DOHH2 (cell line): ENCODE measurements around the gene ERCC4.

Experiments used
- CTCF ChIP-seq: fragments of 200-600 bp; sonication (generic); IDR thresholded peaks from one replicate; pipeline ENCODE4 v1.5.1; 2014; ENCODE audit warnings: antibody characterized with exemption, mild to moderate bottlenecking, low read depth, low read length; ENCODE audit not compliant: poor library complexity, severe bottlenecking
- EZH2phosphoT487 ChIP-seq: fragments of 200-600 bp; sonication (generic); IDR thresholded peaks from 2 replicates; pipeline ENCODE4 v1.6.1; 2017; ENCODE audit warnings: borderline replicate concordance, mild to moderate bottlenecking, antibody characterized with exemption, low read length, moderate library complexity, mixed read lengths

GRCh38 chr16:13936596-13937081, 16.7 kb downstream of the ERCC4 start:
- no peak for TF ChIP-seq CTCF
- no peak for TF ChIP-seq EZH2phosphoT487
